AG10803 (cell line): Measurements from ENCODE around the gene MICALL1.
"Not testable (repeated sequence)": the region's sequence is repeated elsewhere in the genome, so short reads cannot be mapped to it uniquely, and the experiment has no call there.

ENCODE experiments used
- DNase-seq: peaks from one replicate; pipeline ENCODE4 v3.0.0; 2010; ENCODE audit warnings: low read depth
- H3K4me3 ChIP-seq: 2 replicates; pipeline ENCODE4 v1.5.1; 2011; ENCODE audit warnings: mild to moderate bottlenecking, low read length, control low read depth
- TF ChIP-seq, protein P1 (sequence below): conservative IDR thresholded peaks from 2 replicates; pipeline ENCODE4 v1.5.1; 2011; ENCODE audit warnings: mild to moderate bottlenecking, low read length, control low read depth, inconsistent platforms

MICALL1 gene

DNA sequence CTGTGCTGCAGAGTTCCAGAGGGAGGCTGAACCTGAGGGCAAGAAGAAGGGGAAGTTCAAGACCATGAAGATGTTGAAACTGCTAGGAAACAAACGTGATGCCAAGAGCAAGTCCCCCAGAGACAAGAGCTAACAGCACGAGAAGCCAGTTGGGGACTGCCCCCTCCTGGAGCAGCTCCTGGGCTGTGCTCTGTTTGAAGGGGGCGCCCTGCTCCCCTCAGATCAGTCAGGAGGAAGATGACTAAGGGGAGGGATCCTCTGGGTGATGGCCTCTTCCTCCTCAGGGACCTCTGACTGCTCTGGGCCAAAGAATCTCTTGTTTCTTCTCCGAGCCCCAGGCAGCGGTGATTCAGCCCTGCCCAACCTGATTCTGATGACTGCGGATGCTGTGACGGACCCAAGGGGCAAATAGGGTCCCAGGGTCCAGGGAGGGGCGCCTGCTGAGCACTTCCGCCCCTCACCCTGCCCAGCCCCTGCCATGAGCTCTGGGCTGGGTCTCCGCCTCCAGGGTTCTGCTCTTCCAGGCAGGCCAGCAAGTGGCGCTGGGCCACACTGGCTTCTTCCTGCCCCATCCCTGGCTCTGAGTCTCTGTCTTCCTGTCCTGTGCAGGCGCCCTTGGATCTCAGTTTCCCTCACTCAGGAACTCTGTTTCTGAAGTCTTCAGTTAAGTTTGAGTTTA lies 34.7 kb downstream of the MICALL1 start:
- TF ChIP-seq, protein P1, sequence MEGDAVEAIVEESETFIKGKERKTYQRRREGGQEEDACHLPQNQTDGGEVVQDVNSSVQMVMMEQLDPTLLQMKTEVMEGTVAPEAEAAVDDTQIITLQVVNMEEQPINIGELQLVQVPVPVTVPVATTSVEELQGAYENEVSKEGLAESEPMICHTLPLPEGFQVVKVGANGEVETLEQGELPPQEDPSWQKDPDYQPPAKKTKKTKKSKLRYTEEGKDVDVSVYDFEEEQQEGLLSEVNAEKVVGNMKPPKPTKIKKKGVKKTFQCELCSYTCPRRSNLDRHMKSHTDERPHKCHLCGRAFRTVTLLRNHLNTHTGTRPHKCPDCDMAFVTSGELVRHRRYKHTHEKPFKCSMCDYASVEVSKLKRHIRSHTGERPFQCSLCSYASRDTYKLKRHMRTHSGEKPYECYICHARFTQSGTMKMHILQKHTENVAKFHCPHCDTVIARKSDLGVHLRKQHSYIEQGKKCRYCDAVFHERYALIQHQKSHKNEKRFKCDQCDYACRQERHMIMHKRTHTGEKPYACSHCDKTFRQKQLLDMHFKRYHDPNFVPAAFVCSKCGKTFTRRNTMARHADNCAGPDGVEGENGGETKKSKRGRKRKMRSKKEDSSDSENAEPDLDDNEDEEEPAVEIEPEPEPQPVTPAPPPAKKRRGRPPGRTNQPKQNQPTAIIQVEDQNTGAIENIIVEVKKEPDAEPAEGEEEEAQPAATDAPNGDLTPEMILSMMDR, result no peak
- no peak overlapping the region for H3K4me3 ChIP-seq
- no peak for DNase-seq

DNA sequence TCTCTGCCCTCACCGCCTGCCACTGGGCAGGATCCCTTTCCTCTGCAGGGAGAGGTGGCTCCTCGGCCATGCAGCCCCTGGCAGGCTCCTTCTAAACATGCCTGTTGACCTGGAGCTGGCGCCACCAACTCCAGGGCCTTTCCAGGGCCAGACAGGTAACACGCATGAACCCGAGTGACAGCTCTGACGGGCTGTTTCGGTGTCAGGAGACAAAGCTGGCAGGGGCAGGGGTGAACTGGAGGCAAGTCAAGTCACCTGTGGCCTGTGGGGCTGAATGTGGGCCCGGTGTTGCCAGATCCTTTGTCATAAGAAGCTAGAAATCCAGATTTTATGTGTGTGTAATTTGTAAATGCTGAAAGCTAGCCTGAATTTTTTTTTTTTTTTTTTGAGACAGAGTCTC lies 36.0 kb downstream of the MICALL1 start:
- no peak overlapping the region for H3K4me3 ChIP-seq
- no peak for DNase-seq
- TF ChIP-seq, protein P1, result no peak

DNA sequence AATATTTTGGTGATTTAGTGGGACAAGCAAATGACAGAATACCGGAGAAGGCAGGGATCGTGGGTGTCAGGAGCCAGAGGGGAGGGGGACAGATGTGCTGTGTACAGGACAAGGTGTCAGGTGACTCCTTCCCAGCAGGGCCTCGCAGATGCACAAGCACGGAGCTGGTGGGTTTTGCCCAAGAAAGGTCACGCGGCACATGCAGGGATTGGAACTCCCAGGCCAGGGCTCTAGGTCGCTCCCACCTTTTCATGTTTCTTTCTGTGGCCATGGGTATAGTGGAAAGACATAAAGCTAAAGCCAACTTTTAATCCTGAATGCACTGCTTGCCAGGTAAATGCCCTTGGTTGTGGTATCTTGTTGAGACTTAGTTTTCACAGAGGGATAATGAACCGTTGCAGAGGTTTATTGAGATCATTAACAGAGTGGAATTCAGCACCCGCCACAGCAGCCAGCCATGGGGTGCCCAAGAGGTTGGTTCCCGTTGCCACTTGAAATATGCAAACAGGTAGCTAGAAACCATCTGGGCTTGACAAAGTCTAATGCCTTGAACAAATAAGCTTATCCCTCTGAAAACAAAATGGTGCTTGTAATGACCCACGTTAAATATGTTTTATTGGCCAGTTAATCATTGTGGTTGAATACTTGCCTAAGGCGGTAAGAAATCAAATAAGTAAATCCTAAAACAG lies 37.2 kb downstream of the MICALL1 start:
- TF ChIP-seq, protein P1, result no peak
- no peak overlapping the region for H3K4me3 ChIP-seq
- DNase-seq, result no peak

DNA sequence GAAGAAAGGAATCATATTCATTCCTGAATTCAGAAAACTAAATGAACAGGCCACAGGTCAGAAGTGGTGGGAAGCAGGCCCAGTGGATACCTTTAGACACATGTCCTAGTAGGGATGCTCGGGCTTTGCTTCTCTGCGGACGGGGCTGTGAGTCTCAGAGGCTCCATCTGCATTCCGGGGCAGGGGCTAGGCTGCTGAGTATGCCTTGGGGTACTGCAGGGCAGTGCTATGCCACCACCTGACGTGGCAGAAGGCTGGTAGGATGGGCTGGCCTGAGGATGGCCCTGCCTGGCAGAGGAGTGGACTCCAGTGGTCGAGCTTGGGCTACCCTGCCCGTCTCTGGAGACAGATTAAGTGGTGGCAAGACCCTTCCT lies 37.7 kb downstream of the MICALL1 start:
- no peak overlapping the region for H3K4me3 ChIP-seq
- TF ChIP-seq, protein P1, result no peak
- no peak for DNase-seq

DNA sequence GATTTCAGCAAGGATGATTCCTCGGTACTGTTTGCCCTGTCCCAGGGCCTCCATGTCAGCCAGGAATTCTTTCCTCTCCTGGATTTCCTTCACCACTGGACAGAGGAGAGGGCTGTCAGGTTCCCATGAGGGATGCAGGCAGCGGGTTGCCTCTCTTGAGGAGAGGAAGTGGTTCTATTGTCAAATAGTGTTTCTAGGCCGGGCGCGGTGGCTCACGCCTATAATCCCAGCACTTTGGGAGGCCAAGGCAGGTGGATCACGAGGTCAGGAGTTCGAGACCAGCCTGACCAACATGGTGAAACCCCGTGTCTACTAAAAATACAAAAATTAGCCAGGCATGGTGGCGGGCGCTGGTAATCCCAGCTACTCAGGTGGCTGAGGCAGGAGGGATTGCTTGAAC lies 38.3 kb downstream of the MICALL1 start:
- not testable (repeated sequence) for H3K4me3 ChIP-seq, DNase-seq

DNA sequence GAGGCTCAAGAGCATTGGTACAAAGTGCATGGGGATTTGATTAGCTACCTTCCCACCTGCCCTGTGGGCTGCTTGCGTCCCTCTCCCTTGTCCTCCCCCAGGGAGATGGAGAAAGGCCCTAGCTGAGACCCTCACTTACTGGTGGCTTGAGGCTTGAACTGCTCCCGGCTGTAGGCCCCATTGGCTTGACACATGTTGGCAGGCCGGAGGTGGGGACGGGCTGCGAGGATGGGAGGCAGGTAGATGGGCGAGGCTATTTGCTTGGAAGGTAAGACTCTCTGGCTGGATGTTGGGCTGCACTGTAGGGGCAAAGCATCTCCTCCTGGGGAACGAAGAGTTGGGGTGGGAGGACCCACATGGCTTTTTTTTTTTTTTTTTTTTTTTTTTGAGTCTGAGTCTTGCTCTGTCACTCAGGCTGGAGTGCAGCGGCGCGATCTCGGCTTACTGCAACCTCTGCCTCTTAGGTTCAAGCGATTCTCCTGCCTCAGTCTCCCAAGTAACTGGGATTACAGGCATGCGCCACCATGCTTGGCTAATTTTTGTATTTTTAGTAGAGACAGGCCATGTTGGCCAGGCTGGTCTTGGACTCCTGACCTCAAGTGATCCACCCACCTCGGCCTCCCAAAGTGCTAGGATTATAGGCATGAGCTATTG lies 41.2 kb downstream of the MICALL1 start:
- not testable (repeated sequence) for DNase-seq, H3K4me3 ChIP-seq

DNA sequence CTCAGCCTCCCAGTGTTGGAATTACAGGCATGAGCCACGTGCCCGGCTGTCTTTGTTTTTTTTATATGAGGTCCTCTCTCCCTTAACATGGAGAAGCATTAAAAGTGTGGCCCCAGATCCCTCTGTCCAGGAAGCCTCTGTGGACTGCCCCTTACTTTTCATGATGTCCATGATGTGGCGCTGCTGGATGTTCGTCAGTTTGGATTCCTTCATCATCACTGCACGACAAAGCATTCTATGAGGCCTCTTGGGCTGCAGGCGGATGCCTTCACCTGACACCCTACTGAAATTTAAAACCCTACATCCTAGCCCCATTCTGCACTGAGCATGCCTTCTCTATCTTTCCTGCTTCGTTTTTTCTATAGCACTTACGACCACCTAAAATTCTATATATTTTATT lies 45.2 kb downstream of the MICALL1 start:
- DNase-seq, result no peak
- no peak overlapping the region for H3K4me3 ChIP-seq
- TF ChIP-seq, protein P1, result no peak

DNA sequence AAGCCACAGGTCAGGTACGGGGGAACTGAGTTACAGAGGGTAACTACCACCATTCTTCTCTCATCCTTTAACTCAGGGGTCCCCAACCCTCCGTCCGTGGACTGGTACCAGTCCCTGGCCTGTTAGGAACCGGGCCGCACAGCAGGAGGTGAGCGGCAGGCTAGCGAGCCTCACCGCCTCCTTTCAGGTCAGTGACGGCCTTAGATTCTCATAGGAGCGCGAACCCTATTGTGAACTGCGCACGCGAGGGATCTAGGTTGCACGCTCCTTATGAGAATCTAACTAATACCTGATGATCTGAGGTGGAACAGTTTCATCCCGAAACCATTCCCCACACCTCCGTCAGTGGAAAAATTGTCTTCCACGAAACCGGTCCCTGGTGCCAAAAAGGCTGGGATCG lies 46.5 kb downstream of the MICALL1 start:
- DNase-seq, result not testable (repeated sequence)
- peak overlapping the region; percentile 99 for H3K4me3 ChIP-seq
